Smooth muscle cell (in vitro differentiated cells): Measurements from ENCODE around the gene TMEM117. TPM values are rescaled to one million over a fixed set of nuclear protein-coding genes. Genes with fewer than 3 reads are reported as not detected.

Source experiments
- DNase-seq: peaks from one replicate; lab custom pipeline; 2025; ENCODE audit not compliant: unreplicated experiment; lab: John Stamatoyannopoulos, UW
- H2AFZ ChIP-seq: fragments of 200-600 bp; sonication (generic); 2 replicates; pipeline ENCODE4 v1.6.0; 2016; ENCODE audit warnings: antibody characterized with exemption, low read depth, mild to moderate bottlenecking
- H3F3A ChIP-seq: fragments of 200-600 bp; sonication (generic); 2 replicates; pipeline ENCODE4 v1.6.0; 2017; ENCODE audit warnings: antibody characterized with exemption, low read depth
- H3K27ac ChIP-seq: fragments of 200-600 bp; sonication (generic); 2 replicates; pipeline ENCODE4 v1.5.1; 2016; ENCODE audit warnings: low read depth, mild to moderate bottlenecking
- H3K27me3 ChIP-seq: fragments of 200-600 bp; sonication (generic); 2 replicates; pipeline ENCODE4 v1.6.1; 2016; ENCODE audit warnings: low read depth, mild to moderate bottlenecking
- H3K36me3 ChIP-seq: fragments of 200-600 bp; sonication (generic); 2 replicates; pipeline ENCODE4 v1.5.1; 2016; ENCODE audit warnings: low read depth
- H3K4me1 ChIP-seq: fragments of 200-600 bp; sonication (generic); 2 replicates; pipeline ENCODE4 v1.5.1; 2016; ENCODE audit warnings: low read depth
- H3K4me2 ChIP-seq: fragments of 200-600 bp; sonication (generic); 2 replicates; pipeline ENCODE4 v1.6.0; 2016; ENCODE audit warnings: mild to moderate bottlenecking
- H3K4me3 ChIP-seq: fragments of 200-600 bp; sonication (generic); 2 replicates; pipeline ENCODE4 v1.5.1; 2016; ENCODE audit warnings: mild to moderate bottlenecking
- H3K79me2 ChIP-seq: fragments of 200-600 bp; sonication (generic); 2 replicates; pipeline ENCODE4 v1.6.0; 2016; ENCODE audit warnings: low read depth, mild to moderate bottlenecking
- H3K9ac ChIP-seq: fragments of 200-600 bp; sonication (generic); 2 replicates; pipeline ENCODE4 v1.6.0; 2016; ENCODE audit warnings: low read depth
- H3K9me3 ChIP-seq: fragments of 200-600 bp; sonication (generic); replicated peaks from 2 replicates; pipeline ENCODE4 v1.5.1; 2016; ENCODE audit warnings: low read depth
- H4K20me1 ChIP-seq: fragments of 200-600 bp; sonication (generic); 2 replicates; pipeline ENCODE4 v1.6.0; 2016; ENCODE audit warnings: low read depth
- CTCF ChIP-seq: fragments of 200-600 bp; sonication (generic); IDR thresholded peaks from 2 replicates; pipeline ENCODE4 v1.5.1; 2017; ENCODE audit warnings: borderline replicate concordance, mild to moderate bottlenecking, antibody characterized with exemption; ENCODE audit not compliant: insufficient read depth, poor library complexity, severe bottlenecking
- WGBS: methylation state at CpG from one replicate; pipeline ENCODE4 v1.1.7; 2016; ENCODE audit warnings: low lambda C conversion rate; 5-methylcytosine and 5-hydroxymethylcytosine counted together
- polyA plus RNA-seq: library from polyadenylated mRNA; unstranded; fragments of >200 nt; fragmentation: Nextera tagmentation; extraction: Ambion mirVana; gene quantifications from 2 replicates; pipeline ENCODE4 v1.2.1, GENCODE V29; 2016
- total RNA-seq: library from RNA; depleted of rRNA; stranded (reverse); fragments of >200 nt; gene quantifications from 2 replicates; pipeline ENCODE4 v1.2.3, GENCODE V29; 2014

TMEM117 gene
- total and polyA plus RNA-seq, 2 experiments from 2014 or later: 13.0 to 38.9 TPM

GRCh38 chr12:44331269-44331668 lies 495.4 kb downstream of the TMEM117 start:
- no peak for TF ChIP-seq CTCF
- DNase-seq: no peak
- Histone ChIP-seq H3K27me3 (peaks cover 4% of the 10 kb centered on the region), H3K79me2 (no peaks in the 10 kb centered on the region), H3F3A (no peaks in the 10 kb centered on the region), H2AFZ (no peak overlapping the region), H3K4me1 (no peaks in the 10 kb centered on the region), H4K20me1 (no peaks in the 10 kb centered on the region), H3K9ac (no peak overlapping the region), H3K27ac (no peak overlapping the region), H3K9me3 (no peaks in the 10 kb centered on the region), H3K4me3 (no peak overlapping the region), H3K36me3 (no peaks in the 10 kb centered on the region), H3K4me2 (no peak overlapping the region)

- WGBS: 77% methylated on average over 5 of the region's 5 CpGs
- H3K9ac ChIP-seq: no peak overlapping the region
- DNase-seq: no peak
Observed at GRCh38 chr12:44334347-44334746, 498.5 kb downstream of the TMEM117 start.

GRCh38 chr12:44335030-44335429 lies 499.1 kb downstream of the TMEM117 start:
- Histone ChIP-seq H4K20me1 (no peaks in the 10 kb centered on the region), H3K36me3 (no peaks in the 10 kb centered on the region), H3K4me3 (no peak overlapping the region), H3K9ac (no peak overlapping the region), H3K4me2 (no peak overlapping the region), H3K79me2 (no peaks in the 10 kb centered on the region), H3K27ac (no peak overlapping the region), H3K4me1 (no peaks in the 10 kb centered on the region), H3K9me3 (no peaks in the 10 kb centered on the region), H3K27me3 (peaks cover 4% of the 10 kb centered on the region), H3F3A (no peaks in the 10 kb centered on the region), H2AFZ (no peak overlapping the region)
- no peak for DNase-seq
- no peak for TF ChIP-seq CTCF

More at GRCh38 chr12:44334347-44334746, 498.5 kb downstream of the TMEM117 start:
- Histone ChIP-seq H3K9me3 (no peaks in the 10 kb centered on the region), H2AFZ (no peak overlapping the region), H3K4me3 (no peak overlapping the region), H3K27ac (no peak overlapping the region), H3K36me3 (no peaks in the 10 kb centered on the region), H3K79me2 (no peaks in the 10 kb centered on the region), H3K4me2 (no peak overlapping the region), H3F3A (no peaks in the 10 kb centered on the region), H3K4me1 (no peaks in the 10 kb centered on the region), H4K20me1 (no peaks in the 10 kb centered on the region), H3K27me3 (peaks cover 4% of the 10 kb centered on the region)
- TF ChIP-seq CTCF: no peak

DNA sequence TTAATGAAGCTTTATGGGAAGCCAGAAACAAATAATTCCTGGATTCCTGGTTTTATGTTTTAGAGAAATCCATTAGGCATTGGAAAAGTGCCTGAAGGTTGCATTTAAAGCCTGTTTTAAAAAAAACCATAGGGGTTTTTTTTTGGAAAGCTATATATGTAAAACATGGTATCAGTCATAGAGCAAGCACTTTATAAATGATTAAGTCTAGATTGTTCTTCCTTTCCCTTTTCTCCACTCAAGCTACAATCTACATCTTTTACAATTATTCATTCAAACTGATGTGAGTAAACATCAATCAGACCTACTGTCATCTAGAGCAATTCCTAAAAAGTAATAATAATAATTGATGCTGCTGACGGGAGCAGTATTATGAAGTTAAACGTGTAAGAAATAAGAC lies 500.7 kb downstream of the TMEM117 start:
- Histone ChIP-seq H2AFZ (no peak overlapping the region), H3K4me1 (no peaks in the 10 kb centered on the region), H3K27me3 (peaks cover 4% of the 10 kb centered on the region), H3F3A (no peaks in the 10 kb centered on the region), H3K9me3 (no peaks in the 10 kb centered on the region), H3K27ac (no peak overlapping the region), H3K9ac (no peak overlapping the region), H3K79me2 (no peaks in the 10 kb centered on the region), H3K4me2 (no peak overlapping the region), H3K36me3 (no peaks in the 10 kb centered on the region), H3K4me3 (no peak overlapping the region), H4K20me1 (no peaks in the 10 kb centered on the region)
- DNase-seq: no peak
- WGBS: 91% methylated on average over 2 of the region's 2 CpGs
- no peak for TF ChIP-seq CTCF
